GM12878 (cell line): ENCODE measurements around the gene TRAT1. TPM values are rescaled to one million over a fixed set of nuclear protein-coding genes. Genes with fewer than 3 reads are reported as not detected.

Experiments used
- ATAC-seq: fragments of 200-7000 bp; cut with Tn5 transposase; 3 replicates; pipeline ENCODE4 v1.9.1; 2020; ENCODE audit warnings: mild to moderate bottlenecking, moderate library complexity
- BruUV-seq: library from RNA; stranded (reverse); fragments of 400-500 nt; replicated peaks from 2 replicates; lab custom pipeline; 2021; lab: Mats Ljungman, UMichigan
- CTCF ChIA-PET: fragments of 300-600 bp; sonication (Branson Sonifier 250); formaldehyde crosslinking; extraction: SDS; loops from one replicate; lab custom pipeline; 2021; ENCODE audit warnings: inconsistent platforms; lab: Yijun Ruan, JAX
- POLR2A ChIA-PET: fragments of 350-600 bp; formaldehyde crosslinking; extraction: SDS; loops from one replicate; lab custom pipeline; 2021; ENCODE audit warnings: inconsistent platforms; lab: Charles Lee
- RAD21 ChIA-PET: fragments of 300-600 bp; sonication (Branson Sonifier 250); formaldehyde crosslinking; loops from one replicate; lab custom pipeline; 2023; ENCODE audit warnings: antibody characterized with exemption; ENCODE audit not compliant: unreplicated experiment; lab: Charles Lee
- SMC1A ChIA-PET: fragments of 300-600 bp; sonication (Branson Sonifier 250); formaldehyde crosslinking; loops from one replicate; lab custom pipeline; 2023; ENCODE audit not compliant: unreplicated experiment, uncharacterized antibody; lab: Charles Lee
- DNase-seq: peaks from one replicate; pipeline ENCODE4 v3.0.0-alpha.2; 2011; ENCODE audit warnings: low read depth, low spot score
- FAIRE-seq: peaks from 3 replicates; lab custom pipeline; 2011; peaks lifted over from hg19 to GRCh38; lab: Jason Lieb, UNC
- H2AFZ ChIP-seq: 2 replicates; pipeline ENCODE4 v1.6.0; 2011; ENCODE audit warnings: low read depth, low read length, control low read depth; ENCODE audit not compliant: control insufficient read depth
- H3K27ac ChIP-seq: 2 replicates; pipeline ENCODE4 v1.5.1; 2011; ENCODE audit warnings: control low read depth; ENCODE audit not compliant: control insufficient read depth, insufficient read depth
- H3K27me3 ChIP-seq, 2 experiments: replicated peaks in 1 of 2; 2 replicates each; pipeline versions ENCODE4 v1.6.0 to v1.6.1; 2011; ENCODE audit warnings: low read length in 1 of 2; ENCODE audit not compliant: control insufficient read depth in 2 of 2, insufficient read depth in 2 of 2
- H3K36me3 ChIP-seq, 2 experiments: 2 replicates each; pipeline ENCODE4 v1.5.1; 2011; ENCODE audit warnings: low read length in 1 of 2; ENCODE audit not compliant: control insufficient read depth in 2 of 2, insufficient read depth in 2 of 2
- H3K4me1 ChIP-seq: 2 replicates; pipeline ENCODE4 v1.6.1; 2011; ENCODE audit warnings: mild to moderate bottlenecking, low read length, moderate library complexity, mixed read lengths; ENCODE audit not compliant: control insufficient read depth, insufficient read depth
- H3K4me2 ChIP-seq: 2 replicates; pipeline ENCODE4 v1.6.0; 2011; ENCODE audit warnings: control low read depth; ENCODE audit not compliant: control insufficient read depth, insufficient read depth
- H3K4me3 ChIP-seq: fragments of 200-600 bp; sonication (generic); 2 replicates; pipeline ENCODE4 v1.5.1; 2016
- H3K79me2 ChIP-seq: 2 replicates; pipeline ENCODE4 v1.6.0; 2011; ENCODE audit warnings: low read length; ENCODE audit not compliant: control insufficient read depth, insufficient read depth
- H3K9ac ChIP-seq: 2 replicates; pipeline ENCODE4 v1.8.0; 2011; ENCODE audit warnings: low read length, control low read depth, mixed read lengths; ENCODE audit not compliant: control insufficient read depth, insufficient read depth
- H3K9me3 ChIP-seq: replicated peaks from 3 replicates; pipeline ENCODE4 v1.5.1; 2011; ENCODE audit warnings: mild to moderate bottlenecking, low read length; ENCODE audit not compliant: control insufficient read depth, insufficient read depth
- H4K20me1 ChIP-seq: 2 replicates; pipeline ENCODE4 v1.6.0; 2011; ENCODE audit not compliant: control insufficient read depth, insufficient read depth
- CREM ChIP-seq: IDR thresholded peaks from 2 replicates; pipeline ENCODE4 v1.6.1; 2014; ENCODE audit warnings: antibody characterized with exemption, low read depth
- E2F8 ChIP-seq: fragments of 450-650 bp; IDR thresholded peaks from 2 replicates; pipeline ENCODE4 v1.6.1; 2018; ENCODE audit warnings: mild to moderate bottlenecking, low read depth, moderate library complexity; ENCODE audit not compliant: partially characterized antibody
- IRF3 ChIP-seq: fragments of 450-650 bp; IDR thresholded peaks from 2 replicates; pipeline ENCODE4 v1.6.1; 2014; ENCODE audit warnings: mild to moderate bottlenecking
- NKRF ChIP-seq: fragments of 450-650 bp; conservative IDR thresholded peaks from 2 replicates; pipeline ENCODE4 v1.6.1; 2017; ENCODE audit warnings: mild to moderate bottlenecking, moderate library complexity
- ZBTB40 ChIP-seq: fragments of 450-650 bp; IDR thresholded peaks from 2 replicates; pipeline ENCODE4 v1.6.1; 2016; ENCODE audit warnings: mild to moderate bottlenecking, moderate library complexity, borderline replicate concordance
- WGBS: methylation state at CpG from one replicate; pipeline ENCODE4 v1.1.6; 2016; ENCODE audit warnings: low lambda C conversion rate; ENCODE audit not compliant: insufficient replicate concordance, insufficient coverage; ENCODE audit errors: missing lambda C conversion rate; 5-methylcytosine and 5-hydroxymethylcytosine counted together
- in situ Hi-C: fragments of 300-500 bp; cut with MboI; formaldehyde crosslinking; loops from 9 replicates; pipeline ENCODE4 v1.14.3; 2018; ENCODE audit warnings: mixed read lengths
- intact Hi-C: fragments of 100-400 bp; cut with micrococcal nuclease; formaldehyde crosslinking; loops from one replicate; pipeline ENCODE4 v1.14.2; 2022; ENCODE audit not compliant: unreplicated experiment
- polyA plus RNA-seq, 11 experiments: library from polyadenylated mRNA; depleted of rRNA in 4 of 11; unstranded in 6 of 11; stranded (reverse) in 5 of 11; fragments of >200 nt; fragmentation: Nextera tagmentation in 4 of 11; fragmentation: Illumina TruSeq in 1 of 11; extraction: Ambion mirVana in 4 of 11; extraction: Trizol in 1 of 11; gene quantifications; 1 replicate in 1 of 11; 2 replicates in 10 of 11; pipeline versions ENCODE4 v1.2.1 to v1.2.3, GENCODE V29; 2011 to 2016; ENCODE audit warnings: inconsistent platforms in 2 of 11, missing spikeins in 2 of 11, low read depth in 1 of 11
- total RNA-seq, 4 experiments: library from RNA; depleted of rRNA in 3 of 4; stranded (reverse); fragments of >200 nt in 3 of 4; fragmentation: Illumina TruSeq in 1 of 4; extraction: Trizol in 1 of 4; gene quantifications; 2 replicates each; pipeline versions ENCODE4 v1.2.1 to v1.2.3, GENCODE V29; 2013 to 2021

The TRAT1 gene
- total and polyA plus RNA-seq, 10 of the 15 experiments (the other 5 are each of a cell fraction or from before 2014, with no cell fraction given) = 0.11 to 1.5 (median 0.18) TPM; not detected in 2

GRCh38 chr3:108849075-108849474 is 26.5 kb downstream of the TRAT1 start:
- ChIA-PET POLR2A (no interaction called here), SMC1A (no interaction called here), CTCF (no interaction called here), RAD21 (no interaction called here)
- Histone ChIP-seq H3K4me2 (no peak overlapping the region), H3K27ac (no peak overlapping the region), H3K36me3 (no peaks in the 10 kb centered on the region), H3K4me3 (no peak overlapping the region), H3K79me2 (no peaks in the 10 kb centered on the region), H3K4me1 (no peaks in the 10 kb centered on the region), H3K27me3 (no peaks in the 10 kb centered on the region), H4K20me1 (no peaks in the 10 kb centered on the region), H3K9ac (no peak overlapping the region), H3K9me3 (no peaks in the 10 kb centered on the region), H2AFZ (no peak overlapping the region)
- ATAC-seq = no peak
- no peak for FAIRE-seq
- in situ Hi-C loops = no loop called here
- TF ChIP-seq NKRF = no peak
- no TSS peak for BruUV-seq
- DNase-seq = no peak
- 56% methylated on average over 1 of the region's 1 CpG for WGBS
- intact Hi-C loops = no loop called here

- POLR2A ChIA-PET = no interaction called here
- 36% methylated on average over 1 of the region's 1 CpG for WGBS
- H3K9me3 ChIP-seq = no peaks in the 10 kb centered on the region
- H4K20me1 ChIP-seq = no peaks in the 10 kb centered on the region
- FAIRE-seq (no peak), ATAC-seq (no peak), DNase-seq (no peak)
- no peak overlapping the region for H3K4me3 ChIP-seq
- RAD21 ChIA-PET = no interaction called here
- no TSS peak for BruUV-seq
- no peak overlapping the region for H3K9ac ChIP-seq
- no peak overlapping the region for H2AFZ ChIP-seq
- no peak overlapping the region for H3K4me2 ChIP-seq
- in situ Hi-C loops = no loop called here
- H3K27ac ChIP-seq = no peak overlapping the region
- intact Hi-C loops = no loop called here
- no peaks in the 10 kb centered on the region for H3K27me3 ChIP-seq
- SMC1A ChIA-PET = no interaction called here
- H3K4me1 ChIP-seq = no peaks in the 10 kb centered on the region
- CTCF ChIA-PET = no interaction called here
- H3K79me2 ChIP-seq = no peaks in the 10 kb centered on the region
- H3K36me3 ChIP-seq = no peaks in the 10 kb centered on the region
- TF ChIP-seq E2F8 (no peak), IRF3 (no peak), ZBTB40 (no peak), CREM (no peak)
These were observed 38.8 kb downstream of the TRAT1 start for GRCh38 chr3:108861401-108861800.
